Cardiac fibroblast (primary cell): ENCODE results near the gene PNPLA1.

ENCODE experiments used
- DNase-seq, 2 donors: peaks; one replicate each; pipeline versions ENCODE4 v3.0.0 to v3.0.0-alpha.2; 2010; ENCODE audit warnings: low read depth in 2 of 2
- H3K4me3 ChIP-seq, 2 donors: replicated peaks in 1 of 2; 1 replicate in 1 of 2; 2 replicates in 1 of 2; pipeline ENCODE4 v1.5.1; 2011; ENCODE audit warnings: low read depth in 2 of 2, low read length in 2 of 2, mild to moderate bottlenecking in 2 of 2, moderate library complexity in 1 of 2
- TF ChIP-seq, protein P1 (sequence below): IDR thresholded peaks from one replicate; pipeline ENCODE4 v1.5.1; 2011; ENCODE audit warnings: low read depth, mild to moderate bottlenecking, low read length, inconsistent platforms

Gene PNPLA1

DNA sequence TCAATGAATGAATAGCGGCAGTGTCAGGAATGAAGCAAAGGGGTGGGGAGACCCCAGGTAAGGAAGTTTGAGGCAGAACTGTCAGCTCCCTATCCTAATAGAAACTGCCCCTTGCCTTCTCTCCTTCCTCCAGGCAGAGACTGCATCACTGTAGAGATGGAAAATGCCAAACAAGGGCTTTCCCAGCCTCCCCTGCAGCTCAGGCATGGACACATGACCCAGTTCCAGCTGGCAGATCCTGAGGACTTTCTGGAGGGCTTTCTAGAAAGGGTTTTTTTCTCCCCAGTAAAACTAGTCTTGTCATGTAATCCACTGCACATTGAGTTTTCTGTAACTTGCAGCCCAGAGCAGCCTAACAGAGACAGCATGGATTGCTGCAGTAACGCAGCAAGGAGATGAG lies 17.9 kb upstream of the PNPLA1 start:
- peak in 1 of 2 donors; percentile 29 for DNase-seq
- TF ChIP-seq, protein P1, sequence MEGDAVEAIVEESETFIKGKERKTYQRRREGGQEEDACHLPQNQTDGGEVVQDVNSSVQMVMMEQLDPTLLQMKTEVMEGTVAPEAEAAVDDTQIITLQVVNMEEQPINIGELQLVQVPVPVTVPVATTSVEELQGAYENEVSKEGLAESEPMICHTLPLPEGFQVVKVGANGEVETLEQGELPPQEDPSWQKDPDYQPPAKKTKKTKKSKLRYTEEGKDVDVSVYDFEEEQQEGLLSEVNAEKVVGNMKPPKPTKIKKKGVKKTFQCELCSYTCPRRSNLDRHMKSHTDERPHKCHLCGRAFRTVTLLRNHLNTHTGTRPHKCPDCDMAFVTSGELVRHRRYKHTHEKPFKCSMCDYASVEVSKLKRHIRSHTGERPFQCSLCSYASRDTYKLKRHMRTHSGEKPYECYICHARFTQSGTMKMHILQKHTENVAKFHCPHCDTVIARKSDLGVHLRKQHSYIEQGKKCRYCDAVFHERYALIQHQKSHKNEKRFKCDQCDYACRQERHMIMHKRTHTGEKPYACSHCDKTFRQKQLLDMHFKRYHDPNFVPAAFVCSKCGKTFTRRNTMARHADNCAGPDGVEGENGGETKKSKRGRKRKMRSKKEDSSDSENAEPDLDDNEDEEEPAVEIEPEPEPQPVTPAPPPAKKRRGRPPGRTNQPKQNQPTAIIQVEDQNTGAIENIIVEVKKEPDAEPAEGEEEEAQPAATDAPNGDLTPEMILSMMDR, result no peak
- H3K4me3 ChIP-seq, result no peak overlapping the region

DNA sequence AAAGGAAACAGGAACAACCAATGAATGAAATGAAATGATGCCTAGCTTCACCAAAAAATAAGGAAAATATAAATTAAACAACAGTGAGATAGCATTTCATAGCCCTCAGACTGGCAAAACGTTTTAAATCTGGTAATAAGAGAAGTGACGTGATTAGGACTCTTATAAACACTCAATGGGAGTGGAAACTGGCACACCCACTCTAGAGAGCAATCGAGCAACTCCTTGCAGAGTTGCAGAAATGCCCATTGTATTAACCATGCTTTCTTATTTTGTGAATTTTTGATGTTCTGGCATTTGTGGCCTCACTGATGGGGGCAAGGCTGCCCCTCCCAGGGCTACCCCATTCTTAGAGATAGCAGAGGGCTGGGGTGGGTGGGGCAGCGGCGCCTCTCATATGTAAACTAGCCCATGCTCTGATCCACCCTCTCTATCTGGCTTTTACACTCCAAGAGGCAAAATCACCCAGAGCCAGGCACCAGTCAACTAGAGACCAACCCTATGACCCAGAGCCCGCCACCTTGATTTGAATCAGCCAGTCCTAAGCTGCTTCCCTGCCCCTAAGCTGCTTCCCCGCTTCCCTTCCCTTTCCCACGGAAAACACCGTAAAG lies 6.4 kb upstream of the PNPLA1 start:
- TF ChIP-seq, protein P1, result no peak
- no peak for DNase-seq
- no peak overlapping the region for H3K4me3 ChIP-seq

DNA sequence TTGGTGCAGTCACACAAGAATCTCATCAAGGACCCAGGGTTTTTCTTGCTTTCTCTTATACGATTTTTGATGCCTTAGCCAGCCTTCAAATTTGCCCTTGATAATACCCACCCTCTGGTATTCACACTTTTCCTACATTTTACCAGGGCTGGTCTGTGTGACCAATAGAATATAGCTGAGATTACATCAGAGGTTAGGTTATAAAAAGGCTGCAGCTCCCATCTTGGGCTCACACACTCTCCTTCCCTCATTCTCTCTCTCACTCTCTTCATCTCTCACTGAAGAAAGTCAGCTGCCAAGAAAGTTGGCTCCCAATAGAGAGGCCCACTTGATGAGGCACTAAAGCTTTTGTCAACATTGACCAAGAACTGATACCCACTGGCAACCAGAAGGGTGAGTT lies 4.1 kb upstream of the PNPLA1 start:
- no peak for DNase-seq
- no peak overlapping the region for H3K4me3 ChIP-seq
- TF ChIP-seq, protein P1, result no peak

DNA sequence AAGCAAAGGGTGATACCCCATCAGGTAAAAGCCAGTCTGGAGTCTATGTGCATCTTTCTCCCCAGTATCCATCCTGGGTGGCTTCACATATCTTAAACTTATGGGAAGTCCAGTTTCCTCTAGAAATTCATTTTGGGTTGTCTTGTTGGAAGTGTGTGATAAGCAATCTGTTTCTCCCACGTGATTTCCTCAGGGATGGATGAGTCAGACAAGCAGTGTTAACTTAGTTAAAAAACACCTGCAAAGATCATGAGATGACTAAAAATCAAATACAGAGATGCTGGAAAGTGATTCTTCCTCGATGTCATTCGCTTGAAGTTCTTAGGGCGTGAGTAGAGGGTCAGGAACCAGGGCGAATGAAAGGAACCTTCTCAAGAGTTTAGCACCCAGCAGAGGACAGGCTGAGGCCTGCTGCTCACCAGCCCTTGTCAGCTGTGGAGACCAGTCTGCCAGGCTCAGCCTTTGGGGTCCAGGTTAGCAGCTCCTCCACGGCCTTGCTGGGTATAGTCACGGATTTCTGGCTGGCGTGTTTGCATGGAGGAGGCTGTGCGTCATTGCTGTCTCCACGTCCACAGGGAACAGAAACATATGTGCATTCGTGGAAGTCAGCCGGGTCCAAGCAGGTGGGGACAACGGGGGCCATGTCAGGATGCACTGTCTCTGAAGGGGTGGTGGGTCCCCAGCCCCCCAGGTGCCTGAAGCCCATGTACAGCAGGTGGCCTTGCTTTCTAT lies 2.8 kb upstream of the PNPLA1 start:
- TF ChIP-seq, protein P1, result no peak
- H3K4me3 ChIP-seq, result no peak overlapping the region
- no peak for DNase-seq

DNA sequence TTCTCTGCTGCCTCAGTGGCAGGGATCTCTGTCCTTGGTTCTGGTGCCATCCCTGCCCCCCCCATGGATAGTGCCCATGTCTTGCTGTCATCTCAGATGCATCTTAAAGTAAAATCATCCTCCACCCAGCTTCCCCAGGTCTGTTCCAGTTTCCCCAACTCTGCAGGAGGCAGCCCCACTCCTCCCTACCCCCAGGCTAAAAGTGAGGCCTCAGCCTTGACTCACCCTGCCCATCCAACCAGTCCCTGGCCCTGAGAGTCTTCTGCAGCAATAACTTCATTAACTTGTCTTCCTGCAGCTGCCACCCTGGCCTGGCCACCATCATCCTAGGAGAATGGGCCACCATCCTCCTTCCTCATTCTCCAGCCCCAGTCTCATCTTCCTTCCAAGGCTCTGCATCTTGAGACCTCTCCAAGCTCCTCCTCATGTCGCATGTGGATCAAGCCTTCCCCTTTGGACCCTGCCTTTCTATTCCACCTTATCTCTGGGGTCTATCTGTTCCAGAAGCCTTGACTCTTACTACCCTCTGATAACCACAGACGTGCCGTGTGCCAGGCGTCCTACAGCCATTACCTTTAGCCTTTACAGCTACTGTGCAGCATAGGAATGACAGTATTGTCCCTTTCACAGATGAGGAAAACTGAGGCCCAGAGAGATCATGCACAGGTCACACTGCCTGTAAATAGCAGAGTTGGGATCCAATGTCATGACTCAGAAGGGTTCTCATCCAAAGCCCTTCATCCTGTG lies 2.0 kb upstream of the PNPLA1 start:
- DNase-seq, result no peak
- TF ChIP-seq, protein P1, result no peak
- H3K4me3 ChIP-seq, result no peak overlapping the region

DNA sequence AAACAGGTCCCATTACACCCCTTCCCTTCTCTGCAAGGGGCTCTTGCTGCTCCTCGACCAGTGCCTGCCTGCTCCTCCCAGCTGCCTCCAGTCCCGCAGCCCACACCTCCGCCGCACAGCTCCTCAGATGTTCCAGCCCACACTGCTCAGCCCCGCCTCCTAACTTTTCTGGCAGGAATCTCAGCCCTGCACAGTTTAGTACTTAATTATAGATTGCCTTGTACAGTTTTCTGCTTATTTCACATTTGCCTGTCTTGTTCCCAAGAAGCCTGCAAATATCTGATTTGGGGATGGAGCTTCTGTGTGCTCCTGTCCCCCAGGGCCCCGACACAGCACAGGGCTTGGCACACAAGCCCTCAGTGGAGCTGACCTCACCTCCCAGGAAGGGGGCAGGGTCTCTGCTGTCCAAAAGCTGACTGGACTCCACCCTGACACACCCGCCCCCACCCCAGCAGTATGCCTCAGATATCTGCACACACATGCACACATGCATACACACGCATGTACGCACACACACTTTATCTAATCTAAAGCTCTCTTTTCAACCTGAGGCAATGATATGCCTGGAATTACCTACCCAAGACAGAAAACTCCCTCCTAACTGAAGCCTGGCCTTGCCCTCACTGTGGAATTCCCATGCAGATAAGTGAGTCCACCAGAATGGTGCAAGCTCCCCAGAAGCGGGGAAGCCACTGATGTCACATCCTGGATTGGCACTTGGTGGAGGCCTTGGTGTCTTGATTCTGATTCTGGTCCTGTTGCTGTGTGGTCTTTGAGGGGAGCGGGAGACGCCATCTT lies 1.2 kb upstream of the PNPLA1 start:
- H3K4me3 ChIP-seq, result no peak overlapping the region
- peak; percentile 26 to 59 for DNase-seq
- TF ChIP-seq, protein P1, result no peak
